Effector CD4-positive, alpha-beta T cell (primary cell): ENCODE data around the gene MCHR2.

ENCODE experiments used
- DNase-seq: peaks from one replicate; pipeline ENCODE4 v3.0.0-alpha.2; 2020

Gene MCHR2

GRCh38 chr6:99901596-99902384 is 92.2 kb downstream of the MCHR2 start:
- no peak for DNase-seq

DNA sequence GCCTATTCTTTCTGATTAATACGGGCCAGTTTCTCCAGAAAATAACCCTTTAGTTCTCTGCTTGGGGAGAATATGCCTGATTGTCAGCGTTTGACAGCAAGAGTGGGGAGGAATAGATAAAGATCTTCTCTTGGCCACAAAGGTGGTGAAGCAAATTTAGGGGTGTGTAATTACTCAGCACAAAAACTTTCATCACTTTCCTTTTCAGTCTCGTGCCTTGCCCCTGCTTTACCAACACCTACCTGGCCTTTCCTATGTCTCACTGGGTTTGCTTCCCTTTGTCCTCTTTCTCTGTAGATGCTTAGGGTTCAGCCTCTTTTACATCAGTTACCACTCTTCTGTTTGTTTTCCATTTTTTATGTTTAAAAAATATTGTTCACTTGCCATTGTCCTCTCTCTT is 99.2 kb downstream of the MCHR2 start:
- no peak for DNase-seq

DNA sequence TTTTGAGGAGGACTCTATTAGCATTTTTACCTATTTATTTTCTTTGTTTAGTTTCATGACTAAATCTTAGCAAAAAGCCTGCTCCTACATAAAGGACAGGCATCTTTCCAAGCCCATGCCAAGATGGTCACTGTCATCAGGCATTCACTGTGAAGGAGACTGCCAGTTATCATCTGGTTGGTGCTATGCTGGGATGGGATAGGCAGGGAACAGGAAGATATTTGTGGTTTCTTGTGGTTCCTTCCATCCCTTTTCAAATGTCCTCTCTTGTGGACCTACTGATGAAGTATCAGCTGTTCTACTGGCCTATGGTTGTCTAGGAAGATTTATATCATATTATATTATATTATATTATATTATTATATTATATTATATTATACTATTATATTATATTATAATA is 107.0 kb downstream of the MCHR2 start:
- no peak for DNase-seq

GRCh38 chr6:99885051-99885450 is 109.0 kb downstream of the MCHR2 start:
- DNase-seq, result no peak

DNA sequence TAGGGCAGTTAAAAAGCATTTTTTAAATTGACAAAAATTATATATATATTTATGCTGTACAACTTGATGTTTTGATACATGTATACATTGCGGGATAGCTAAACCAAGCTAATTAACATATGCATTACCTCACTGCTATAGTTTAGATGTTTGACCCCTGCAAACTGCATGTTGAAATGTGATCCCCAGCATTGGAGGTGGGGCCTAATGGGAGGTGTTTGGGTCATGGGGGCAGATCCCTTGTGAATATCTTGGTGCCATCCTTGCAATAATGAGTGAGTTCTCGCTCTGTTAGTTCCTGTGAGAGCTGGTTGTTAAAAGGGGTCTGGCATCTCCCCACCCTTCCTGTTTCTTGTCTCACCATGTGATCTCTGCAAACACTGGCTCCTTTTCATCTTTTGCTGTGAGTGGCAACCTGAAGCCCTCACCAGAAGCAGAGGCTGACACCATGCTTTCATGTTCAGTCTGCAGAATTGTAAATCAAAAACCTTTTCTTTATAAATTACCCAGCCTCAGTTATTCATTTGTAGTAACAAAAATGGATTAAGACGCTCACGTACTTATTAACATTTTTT is 111.8 kb downstream of the MCHR2 start:
- no peak for DNase-seq

DNA sequence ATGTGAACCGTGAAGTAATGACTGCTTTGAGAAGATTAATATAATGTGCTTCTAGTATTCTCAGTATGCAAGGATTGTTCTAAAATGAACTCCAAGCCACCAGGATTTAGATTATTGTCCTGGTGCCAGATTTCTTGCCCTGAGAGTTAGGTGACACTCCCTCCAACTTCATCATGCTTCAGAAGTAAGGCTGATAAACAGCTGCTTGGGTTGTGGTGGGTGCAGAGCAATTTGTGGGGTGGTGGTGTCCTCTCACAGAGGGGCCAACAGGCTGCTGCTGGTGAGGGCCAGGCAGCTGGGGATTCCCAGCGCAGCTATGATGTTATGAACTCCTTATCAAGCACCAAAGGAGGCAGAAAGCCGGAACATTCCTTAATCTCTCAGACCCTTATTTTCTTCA is 114.6 kb downstream of the MCHR2 start:
- no peak for DNase-seq

DNA sequence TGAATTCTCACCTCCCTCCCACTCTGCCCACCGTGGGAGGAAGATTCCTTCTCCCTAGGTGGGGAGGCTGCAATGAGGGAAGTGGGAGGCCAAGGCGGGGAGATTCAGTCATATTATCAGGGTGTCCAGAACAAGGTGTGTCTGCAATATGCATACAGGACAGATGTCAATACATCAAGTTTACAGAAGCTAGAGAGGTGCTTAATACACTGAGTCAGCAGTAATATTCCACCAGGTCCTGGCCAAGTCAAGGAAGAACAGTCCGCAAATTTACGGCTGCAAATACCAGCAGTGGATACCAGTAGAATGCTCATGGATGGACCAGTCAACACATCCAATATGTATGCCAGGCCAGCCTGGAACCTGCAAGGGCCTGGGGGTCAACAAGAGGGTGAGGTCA is 119.0 kb downstream of the MCHR2 start:
- DNase-seq, result no peak

- DNase-seq, result no peak
Measured at GRCh38 chr6:99873084-99873483, 120.9 kb downstream of the MCHR2 start.

GRCh38 chr6:99871641-99872040 is 122.4 kb downstream of the MCHR2 start:
- DNase-seq, result no peak
